Suprapubic skin (tissue), 4 donors: ENCODE results near the gene OR51B2. TPM values are rescaled to one million over a fixed set of nuclear protein-coding genes. Genes with fewer than 3 reads are reported as not detected.
"Not testable (repeated sequence)": the region's sequence is repeated elsewhere in the genome, so short reads cannot be mapped to it uniquely, and the experiment has no call there.

ENCODE experiments used
- DNase-seq, 2 donors: peaks; one replicate each; pipeline ENCODE4 v3.0.0-alpha.2; 2019; ENCODE audit warnings: low spot score in 2 of 2
- H3K27ac ChIP-seq: fragments of 200-600 bp; sonication (generic); one replicate; pipeline ENCODE4 v1.5.1; 2019
- H3K27me3 ChIP-seq: fragments of 200-600 bp; sonication (generic); one replicate; pipeline ENCODE4 v1.5.1; 2019
- H3K36me3 ChIP-seq: fragments of 200-600 bp; sonication (generic); one replicate; pipeline ENCODE4 v1.5.1; 2019
- H3K4me1 ChIP-seq: fragments of 200-600 bp; sonication (generic); one replicate; pipeline ENCODE4 v1.5.1; 2019
- H3K4me3 ChIP-seq: fragments of 200-600 bp; sonication (generic); one replicate; pipeline ENCODE4 v1.5.1; 2019; ENCODE audit warnings: mild to moderate bottlenecking
- H3K9me3 ChIP-seq: fragments of 200-600 bp; sonication (generic); one replicate; pipeline ENCODE4 v1.5.1; 2019
- CTCF ChIP-seq, 2 donors: fragments of 200-600 bp in 1 of 2; fragments of 450-650 bp in 1 of 2; sonication (generic) in 1 of 2; IDR thresholded peaks; one replicate each; pipeline ENCODE4 v1.5.1; 2016 to 2019; ENCODE audit warnings: antibody characterized with exemption in 2 of 2, mild to moderate bottlenecking in 1 of 2, moderate library complexity in 1 of 2
- EP300 ChIP-seq: sonication (generic); formaldehyde crosslinking; IDR thresholded peaks from one replicate; pipeline ENCODE4 v1.6.1; 2017; ENCODE audit warnings: antibody characterized with exemption
- POLR2A ChIP-seq, 2 donors: fragments of 450-650 bp; IDR thresholded peaks; one replicate each; pipeline ENCODE4 v1.6.1; 2017; ENCODE audit warnings: antibody characterized with exemption in 2 of 2, mild to moderate bottlenecking in 2 of 2, moderate library complexity in 2 of 2
- POLR2AphosphoS5 ChIP-seq, 3 donors: sonication (generic); formaldehyde crosslinking; IDR thresholded peaks; one replicate each; pipeline ENCODE4 v1.6.1; 2017; ENCODE audit warnings: antibody characterized with exemption in 3 of 3
- WGBS: methylation state at CpG from one replicate; pipeline ENCODE4 v1.1.5; 2018; 5-methylcytosine and 5-hydroxymethylcytosine counted together
- total RNA-seq, 4 donors: library from RNA; depleted of rRNA; stranded (reverse); fragments of >200 nt; gene quantifications; one replicate each; pipeline ENCODE4 v1.1.0, GENCODE V29; 2016

Gene OR51B2
- total RNA-seq, 4 donors from 2014 or later = not detected

- H3K9me3 ChIP-seq = no peaks in the 10 kb centered on the region
- TF ChIP-seq CTCF (IDR thresholded peaks at IDR 0.05) = no peak
- no peak for TF ChIP-seq POLR2AphosphoS5 (IDR thresholded peaks at IDR 0.05)
- no peak for TF ChIP-seq POLR2A (IDR thresholded peaks at IDR 0.05)
- TF ChIP-seq EP300 = no peak
- H3K4me3 ChIP-seq = no peak overlapping the region
- no peaks in the 10 kb centered on the region for H3K27me3 ChIP-seq
- no peaks in the 10 kb centered on the region for H3K4me1 ChIP-seq
- H3K36me3 ChIP-seq = no peaks in the 10 kb centered on the region
- DNase-seq = no peak
- no peak overlapping the region for H3K27ac ChIP-seq
- WGBS = 40% methylated on average over 2 of the region's 2 CpGs
Measured at GRCh38 chr11:5364214-5364613, 40.1 kb upstream of the OR51B2 start.

GRCh38 chr11:5363679-5364078 lies 39.6 kb upstream of the OR51B2 start:
- H3K36me3 ChIP-seq = no peaks in the 10 kb centered on the region
- H3K9me3 ChIP-seq = no peaks in the 10 kb centered on the region
- no peaks in the 10 kb centered on the region for H3K4me1 ChIP-seq
- 79% methylated on average over 1 of the region's 1 CpG for WGBS
- no peaks in the 10 kb centered on the region for H3K27me3 ChIP-seq
- H3K4me3 ChIP-seq = no peak overlapping the region
- TF ChIP-seq CTCF (IDR thresholded peaks at IDR 0.05) (no peak), POLR2A (IDR thresholded peaks at IDR 0.05) (no peak), EP300 (no peak), POLR2AphosphoS5 (IDR thresholded peaks at IDR 0.05) (no peak)
- no peak for DNase-seq
- H3K27ac ChIP-seq = no peak overlapping the region

DNA sequence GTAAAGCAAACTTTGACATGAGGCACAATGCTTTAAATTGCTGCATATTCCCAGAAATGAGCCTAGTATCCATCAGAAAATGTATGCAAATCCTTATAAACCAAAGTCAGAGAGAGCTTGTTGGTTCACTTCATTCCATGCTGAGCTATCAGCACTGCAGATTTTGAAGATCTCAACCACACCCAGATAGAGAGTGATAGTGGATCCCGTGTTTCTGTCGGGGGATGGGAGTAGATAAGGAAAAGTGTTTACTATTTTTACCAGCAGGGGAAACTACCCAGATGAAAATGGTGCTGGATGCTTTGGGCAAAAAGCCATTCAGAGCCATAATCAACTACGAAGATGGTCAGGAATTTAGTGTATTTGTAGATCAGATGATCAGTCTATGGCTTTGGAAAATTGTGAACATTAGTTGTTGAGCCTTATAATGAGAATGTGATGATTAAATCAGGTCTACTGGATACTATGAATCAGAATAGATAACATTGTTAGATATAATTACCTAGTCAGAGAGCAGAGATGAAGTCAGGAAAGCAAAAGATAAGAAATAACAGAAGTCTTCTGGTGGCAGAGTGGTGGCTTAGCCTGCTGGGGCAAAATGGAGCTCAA lies 38.0 kb upstream of the OR51B2 start:
- no peaks in the 10 kb centered on the region for H3K9me3 ChIP-seq
- 77% methylated on average over 3 of the region's 3 CpGs for WGBS
- H3K27ac ChIP-seq = no peak overlapping the region
- H3K4me3 ChIP-seq = no peak overlapping the region
- no peaks in the 10 kb centered on the region for H3K27me3 ChIP-seq
- TF ChIP-seq POLR2A (IDR thresholded peaks at IDR 0.05) (no peak), POLR2AphosphoS5 (IDR thresholded peaks at IDR 0.05) (no peak), EP300 (no peak), CTCF (IDR thresholded peaks at IDR 0.05) (no peak)
- DNase-seq = no peak
- H3K36me3 ChIP-seq = no peaks in the 10 kb centered on the region
- H3K4me1 ChIP-seq = no peaks in the 10 kb centered on the region

GRCh38 chr11:5356031-5356430 lies 31.9 kb upstream of the OR51B2 start:
- 87% methylated on average over 5 of the region's 5 CpGs for WGBS
- not testable (repeated sequence) for H3K4me1 ChIP-seq, H3K27me3 ChIP-seq, H3K27ac ChIP-seq, H3K36me3 ChIP-seq, DNase-seq, H3K9me3 ChIP-seq, H3K4me3 ChIP-seq

DNA sequence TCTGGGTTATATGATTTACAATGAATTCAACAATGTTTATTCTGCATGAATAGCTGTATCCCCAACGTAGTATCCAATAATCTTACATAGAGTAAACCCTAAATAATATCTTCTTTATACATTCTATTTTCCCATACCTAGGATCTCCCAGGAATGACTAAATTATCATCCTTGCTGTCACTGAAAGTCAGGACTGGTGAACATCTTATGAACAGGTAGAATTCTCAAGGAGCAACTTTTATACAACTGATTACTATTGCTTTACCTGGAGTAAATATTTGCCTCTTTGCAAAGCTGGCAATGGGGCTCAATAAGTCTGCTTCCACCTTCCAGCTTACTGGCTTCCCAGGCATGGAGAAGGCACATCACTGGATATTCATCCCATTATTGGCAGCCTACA lies 27.1 kb upstream of the OR51B2 start, which contains the start of gene OR51B6:
Gene OR51B6 (plus strand): TSS at position 301 of the 400 bp plus-strand sequence. CDS start 0 bp downstream, at position 301.
- no peak for DNase-seq
- H3K9me3 ChIP-seq = no peaks in the 10 kb centered on the region
- H3K36me3 ChIP-seq = no peaks in the 10 kb centered on the region
- no peak within 1 kb of the TSS for H3K27ac ChIP-seq
- TF ChIP-seq EP300 (no peak), POLR2AphosphoS5 (IDR thresholded peaks at IDR 0.05) (no peak), POLR2A (IDR thresholded peaks at IDR 0.05) (no peak), CTCF (IDR thresholded peaks at IDR 0.05) (no peak)
- no peaks in the 10 kb centered on the region for H3K27me3 ChIP-seq
- H3K4me1 ChIP-seq = no peaks in the 10 kb centered on the region
- WGBS = 68% methylated on average over 1 of the region's 1 CpG
- no peak within 1 kb of the TSS for H3K4me3 ChIP-seq

- no peak for TF ChIP-seq POLR2AphosphoS5 (IDR thresholded peaks at IDR 0.05)
- TF ChIP-seq EP300 = no peak
- TF ChIP-seq CTCF (IDR thresholded peaks at IDR 0.05) = no peak
- TF ChIP-seq POLR2A (IDR thresholded peaks at IDR 0.05) = no peak
- Histone ChIP-seq H3K36me3 (no peaks in the 10 kb centered on the region), H3K27me3 (no peaks in the 10 kb centered on the region), H3K9me3 (no peaks in the 10 kb centered on the region), H3K4me3 (no peak overlapping the region), H3K4me1 (no peaks in the 10 kb centered on the region), H3K27ac (no peak overlapping the region)
- no peak for DNase-seq
- WGBS = 33% methylated on average over 1 of the region's 1 CpG
Measured at GRCh38 chr11:5349550-5349949, 25.5 kb upstream of the OR51B2 start.
